Heart left ventricle (tissue), 16 donors: ENCODE measurements around the gene CPNE2. TPM values are rescaled to one million over a fixed set of nuclear protein-coding genes. Genes with fewer than 3 reads are reported as not detected.

Experiments
- ATAC-seq, 4 donors: fragments of 200-7000 bp; cut with Tn5 transposase; one replicate each; pipeline ENCODE4 v1.9.1; 2020 to 2022; ENCODE audit warnings: moderate library complexity in 4 of 4, mild to moderate bottlenecking in 3 of 4, moderate number of reproducible peaks in 1 of 4
- DNase-seq, 5 donors: peaks; one replicate each; pipeline ENCODE4 v3.0.0-alpha.2; 2020
- H3K27ac ChIP-seq, 12 donors: fragments of 200-600 bp; sonication (generic) in 4 of 12; one replicate each; pipeline versions ENCODE4 v1.5.0 to v1.8.0; 2016 to 2022; ENCODE audit warnings: mild to moderate bottlenecking in 2 of 12
- H3K27me3 ChIP-seq, 9 donors: fragments of 200-600 bp; sonication (generic) in 2 of 9; one replicate each; pipeline versions ENCODE4 v1.5.1 to v1.8.0; 2016 to 2022; ENCODE audit warnings: mild to moderate bottlenecking in 3 of 9
- H3K36me3 ChIP-seq, 9 donors: fragments of 200-600 bp; sonication (generic) in 2 of 9; one replicate each; pipeline versions ENCODE4 v1.5.0 to v1.8.0; 2018 to 2022; ENCODE audit warnings: mild to moderate bottlenecking in 2 of 9
- H3K4me1 ChIP-seq, 12 donors: fragments of 200-600 bp; sonication (generic) in 4 of 12; one replicate each; pipeline versions ENCODE4 v1.5.0 to v1.8.0; 2016 to 2022; ENCODE audit warnings: mild to moderate bottlenecking in 3 of 12
- H3K4me3 ChIP-seq, 12 donors: fragments of 200-600 bp; sonication (generic) in 4 of 12; one replicate each; pipeline versions ENCODE4 v1.5.0 to v1.8.0; 2017 to 2022; ENCODE audit warnings: mild to moderate bottlenecking in 9 of 12, moderate library complexity in 4 of 12
- H3K9me3 ChIP-seq, 12 donors: fragments of 200-600 bp; sonication (generic) in 4 of 12; one replicate each; pipeline versions ENCODE4 v1.5.0 to v1.8.0; 2016 to 2022; ENCODE audit warnings: mild to moderate bottlenecking in 1 of 12
- POLR2A ChIP-seq, 2 donors: fragments of 450-650 bp; IDR thresholded peaks; one replicate each; pipeline ENCODE4 v1.6.1; 2017; ENCODE audit warnings: antibody characterized with exemption in 2 of 2, mild to moderate bottlenecking in 2 of 2, moderate library complexity in 2 of 2
- WGBS, 4 donors: extraction: QIAGEN DNeasy Blood & Tissue Kit in 2 of 4; methylation state at CpG; one replicate each; pipeline versions ENCODE4 v1.1.5 to v1.1.7; 2013 to 2018; 5-methylcytosine and 5-hydroxymethylcytosine counted together
- intact Hi-C, 10 donors: fragments of 100-400 bp; cut with DNase I; formaldehyde crosslinking; loops; one replicate each; pipeline versions ENCODE4 v1.11.1 to v1.14.2; 2022
- polyA plus RNA-seq, 2 donors: library from polyadenylated mRNA; stranded (reverse); fragments of 200-250 nt; gene quantifications; one replicate each; pipeline ENCODE4 v1.2.3, GENCODE V29; 2013
- total RNA-seq, 9 donors: library from RNA; depleted of rRNA in 2 of 9; stranded (reverse); fragments of >200 nt in 2 of 9; fragmentation: NEBNext Ultra II Directional in 3 of 9; extraction: Animal tissue kit (Norgen Biotek cat#: 25700) in 3 of 9; gene quantifications; one replicate each; pipeline versions ENCODE4 v1.1.0 to v1.2.4, GENCODE V29; 2016 to 2023
- TF ChIP-seq, protein P1 (sequence below), 12 donors: fragments of 200-600 bp; sonication (generic) in 4 of 12; IDR thresholded peaks; one replicate each; pipeline versions ENCODE4 v1.5.0 to v1.8.0; 2018 to 2022; ENCODE audit warnings: antibody characterized with exemption in 12 of 12, mild to moderate bottlenecking in 5 of 12
- donor health status: ischemic (EF 13 %, LVEDD 7.1; RV severe dilation, severe dysfunction).
- donor health status: healthy with polysubstance abuse.
- donor health status: DM: no; HTN: yes; CAD: no.
- donor health status: DM: no; HTN: no; CAD: no.
- donor health status: ischemic (EF 25% LVEDD 6.9; RV normal size, moderate dysfunction).
- donor health status: ischemic (EF 25% LVEDD 5.7; RV mildly dilated, moderate dysfunction).
- donor health status: healthy.
- donor health status: DM: yes; HTN: yes; CAD: no.
- donor health status: ischemic (EF 35%, LVEDD 5.7; RV mildly dilated, moderate dysfunction).
- donor health status: nonischemic (EF 11% LVEDD 7.7; RV severe dilation, severe dysfunction).
- donor health status: DM: yes; HTN: yes; CAD: no.
- donor health status: PGD.
- donor health status: ischemic (EF 29% LVEDD 5.4; RV normal size, mild dysfunction).
- donor health status: nonischemic (EF 23%, LVEDD 6.1; RV moderate dilation, normal function).

CPNE2 gene
- total and polyA plus RNA-seq, 11 donors, result 7.2 to 23.6 (median 14.0) TPM

GRCh38 chr16:57163842-57164241 lies 71.5 kb downstream of the CPNE2 start:
- intact Hi-C loops, result loop anchor here in 1 of 10 donors (10.0 kb wide), 1 partner anchor 199 kb away; the partner anchor contains the start of gene CETP
- no peak for DNase-seq
- H3K27ac ChIP-seq, result no peak overlapping the region
- 68 to 86% (median 78%) methylated on average over 1 of the region's 1 CpG for WGBS, 4 donors
- peaks cover 0 to 30% (median 12%) of the 10 kb centered on the region in 12 donors for H3K4me1 ChIP-seq
- ATAC-seq, result no peak
- no peaks in the 10 kb centered on the region for H3K27me3 ChIP-seq
- no peaks in the 10 kb centered on the region for H3K9me3 ChIP-seq
- no peak for TF ChIP-seq POLR2A (IDR thresholded peaks at IDR 0.05)
- TF ChIP-seq, protein P1, sequence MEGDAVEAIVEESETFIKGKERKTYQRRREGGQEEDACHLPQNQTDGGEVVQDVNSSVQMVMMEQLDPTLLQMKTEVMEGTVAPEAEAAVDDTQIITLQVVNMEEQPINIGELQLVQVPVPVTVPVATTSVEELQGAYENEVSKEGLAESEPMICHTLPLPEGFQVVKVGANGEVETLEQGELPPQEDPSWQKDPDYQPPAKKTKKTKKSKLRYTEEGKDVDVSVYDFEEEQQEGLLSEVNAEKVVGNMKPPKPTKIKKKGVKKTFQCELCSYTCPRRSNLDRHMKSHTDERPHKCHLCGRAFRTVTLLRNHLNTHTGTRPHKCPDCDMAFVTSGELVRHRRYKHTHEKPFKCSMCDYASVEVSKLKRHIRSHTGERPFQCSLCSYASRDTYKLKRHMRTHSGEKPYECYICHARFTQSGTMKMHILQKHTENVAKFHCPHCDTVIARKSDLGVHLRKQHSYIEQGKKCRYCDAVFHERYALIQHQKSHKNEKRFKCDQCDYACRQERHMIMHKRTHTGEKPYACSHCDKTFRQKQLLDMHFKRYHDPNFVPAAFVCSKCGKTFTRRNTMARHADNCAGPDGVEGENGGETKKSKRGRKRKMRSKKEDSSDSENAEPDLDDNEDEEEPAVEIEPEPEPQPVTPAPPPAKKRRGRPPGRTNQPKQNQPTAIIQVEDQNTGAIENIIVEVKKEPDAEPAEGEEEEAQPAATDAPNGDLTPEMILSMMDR (IDR thresholded peaks at IDR 0.05), result no peak
- no peak overlapping the region for H3K4me3 ChIP-seq
- H3K36me3 ChIP-seq, result peaks cover 0 to 88% (median 67%) of the 10 kb centered on the region in 9 donors

GRCh38 chr16:57165483-57165882 lies 73.1 kb downstream of the CPNE2 start:
- Histone ChIP-seq H3K9me3 (no peaks in the 10 kb centered on the region), H3K36me3 (peaks cover 0 to 91% (median 74%) of the 10 kb centered on the region in 9 donors), H3K27ac (no peak overlapping the region), H3K4me3 (no peak overlapping the region), H3K27me3 (no peaks in the 10 kb centered on the region), H3K4me1 (peaks cover 0 to 28% (median 12%) of the 10 kb centered on the region in 12 donors)
- no peak for DNase-seq
- no peak for ATAC-seq
- intact Hi-C loops, result loop anchor here in 7 of 10 donors (1.0 to 10.0 kb wide), 6 partner anchors 19 to 308 kb away; partner anchors contain the start of genes SLC12A3 (in 4 of the 7) and CETP (in 2 of the 7)
- WGBS, 4 donors, result 92 to 94% (median 93%) methylated on average over 5 of the region's 5 CpGs
- no peak for TF ChIP-seq POLR2A (IDR thresholded peaks at IDR 0.05)
- TF ChIP-seq, protein P1 (IDR thresholded peaks at IDR 0.05), result no peak

DNA sequence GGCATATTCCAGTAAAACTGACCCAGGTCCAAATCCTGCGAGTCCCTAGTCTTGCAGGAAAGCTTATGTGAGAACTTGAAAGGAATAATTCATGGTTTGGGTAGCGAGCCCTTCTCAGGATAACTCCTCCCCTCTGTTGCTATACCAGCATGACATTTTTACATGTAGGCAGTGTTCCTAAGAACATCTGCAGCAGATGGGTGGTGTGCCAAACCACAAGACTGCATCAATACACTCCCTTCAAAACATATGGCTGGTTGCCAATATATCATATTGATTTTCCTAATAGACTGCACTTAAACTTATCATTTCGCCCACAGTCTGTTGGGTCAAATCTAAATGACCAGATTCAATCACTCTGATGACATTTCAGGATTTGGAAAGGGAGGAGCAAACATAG lies 73.6 kb downstream of the CPNE2 start:
- no peak for ATAC-seq
- WGBS, 4 donors, result 88 to 94% (median 92%) methylated on average over 3 of the region's 3 CpGs
- TF ChIP-seq POLR2A (IDR thresholded peaks at IDR 0.05), result no peak
- TF ChIP-seq, protein P1 (IDR thresholded peaks at IDR 0.05), result no peak

DNA sequence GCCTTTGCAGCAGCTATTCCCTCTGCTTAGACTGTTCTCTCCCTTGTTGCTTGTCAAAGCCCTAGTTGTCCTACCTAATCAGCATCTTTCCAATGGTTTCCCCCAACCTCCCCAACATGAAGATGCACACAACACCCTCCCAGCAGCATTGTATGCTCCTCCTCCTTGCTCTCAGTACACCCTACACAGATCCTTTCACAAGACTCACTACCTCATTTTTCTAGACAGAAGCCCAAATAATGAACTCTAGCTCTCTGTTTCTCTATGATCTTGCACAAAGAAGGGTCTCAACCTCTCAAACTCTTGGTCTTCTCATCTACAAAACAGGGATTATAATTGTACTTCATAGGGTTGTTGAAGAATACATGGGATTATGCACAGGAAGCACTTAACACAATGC lies 74.1 kb downstream of the CPNE2 start:
- DNase-seq (no peak), ATAC-seq (peak in 1 of 4 donors; percentile 20)
- intact Hi-C loops, result loop anchor here in 9 of 10 donors (2.0 to 10.0 kb wide), 6 partner anchors 82 to 309 kb away; partner anchors contain the start of genes SLC12A3 (in 4 of the 9) and CETP (in 2 of the 9)
- Histone ChIP-seq H3K9me3 (no peaks in the 10 kb centered on the region), H3K36me3 (peaks cover 0 to 91% (median 82%) of the 10 kb centered on the region in 9 donors), H3K4me1 (peaks cover 0 to 23% (median 12%) of the 10 kb centered on the region in 12 donors), H3K27ac (peak overlapping the region in 2 of 12 donors; percentile 35 to 82), H3K27me3 (no peaks in the 10 kb centered on the region), H3K4me3 (no peak overlapping the region)
- TF ChIP-seq, protein P1 (IDR thresholded peaks at IDR 0.05), result no peak
- no peak for TF ChIP-seq POLR2A (IDR thresholded peaks at IDR 0.05)

More for the DNA sequence above, 73.6 kb downstream of the CPNE2 start:
- Histone ChIP-seq H3K27me3 (no peaks in the 10 kb centered on the region), H3K36me3 (peaks cover 0 to 91% (median 78%) of the 10 kb centered on the region in 9 donors), H3K27ac (no peak overlapping the region), H3K9me3 (no peaks in the 10 kb centered on the region), H3K4me1 (peaks cover 0 to 23% (median 12%) of the 10 kb centered on the region in 12 donors), H3K4me3 (no peak overlapping the region)
- no peak for DNase-seq
- intact Hi-C loops, result loop anchor here in 9 of 10 donors (1.0 to 10.0 kb wide), 7 partner anchors 18 to 309 kb away; partner anchors contain the start of genes SLC12A3 (in 4 of the 9) and CETP (in 2 of the 9)
